ENCODE data around the gene SLC26A1.

SLC26A1 gene

DNA sequence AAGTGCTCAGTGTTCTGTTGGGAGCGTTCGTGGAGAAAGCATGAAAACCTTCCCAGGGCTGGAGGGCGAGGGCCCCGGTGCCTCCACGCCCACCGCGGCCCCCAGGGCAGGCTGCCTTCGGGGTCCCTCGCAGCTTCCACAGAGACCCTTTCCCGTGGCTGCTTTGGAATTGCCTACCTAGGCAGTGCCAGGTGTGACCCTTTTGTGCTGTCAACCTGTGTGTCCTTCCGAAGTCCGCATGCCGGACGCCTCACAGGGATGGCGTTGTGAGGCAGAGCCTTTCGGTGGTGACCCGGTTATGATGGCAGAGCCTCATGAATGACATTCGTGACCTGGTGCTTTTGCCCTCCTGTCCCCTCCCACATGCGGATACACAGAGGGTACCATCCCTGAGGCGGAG lies 43.5 kb downstream of the SLC26A1 start:
- no peak for TF ChIP-seq SIN3A (IDR thresholded peaks at IDR 0.05; ENCODE audit: borderline replicate concordance, insufficient read depth, low read length)
- TF ChIP-seq, protein P1, sequence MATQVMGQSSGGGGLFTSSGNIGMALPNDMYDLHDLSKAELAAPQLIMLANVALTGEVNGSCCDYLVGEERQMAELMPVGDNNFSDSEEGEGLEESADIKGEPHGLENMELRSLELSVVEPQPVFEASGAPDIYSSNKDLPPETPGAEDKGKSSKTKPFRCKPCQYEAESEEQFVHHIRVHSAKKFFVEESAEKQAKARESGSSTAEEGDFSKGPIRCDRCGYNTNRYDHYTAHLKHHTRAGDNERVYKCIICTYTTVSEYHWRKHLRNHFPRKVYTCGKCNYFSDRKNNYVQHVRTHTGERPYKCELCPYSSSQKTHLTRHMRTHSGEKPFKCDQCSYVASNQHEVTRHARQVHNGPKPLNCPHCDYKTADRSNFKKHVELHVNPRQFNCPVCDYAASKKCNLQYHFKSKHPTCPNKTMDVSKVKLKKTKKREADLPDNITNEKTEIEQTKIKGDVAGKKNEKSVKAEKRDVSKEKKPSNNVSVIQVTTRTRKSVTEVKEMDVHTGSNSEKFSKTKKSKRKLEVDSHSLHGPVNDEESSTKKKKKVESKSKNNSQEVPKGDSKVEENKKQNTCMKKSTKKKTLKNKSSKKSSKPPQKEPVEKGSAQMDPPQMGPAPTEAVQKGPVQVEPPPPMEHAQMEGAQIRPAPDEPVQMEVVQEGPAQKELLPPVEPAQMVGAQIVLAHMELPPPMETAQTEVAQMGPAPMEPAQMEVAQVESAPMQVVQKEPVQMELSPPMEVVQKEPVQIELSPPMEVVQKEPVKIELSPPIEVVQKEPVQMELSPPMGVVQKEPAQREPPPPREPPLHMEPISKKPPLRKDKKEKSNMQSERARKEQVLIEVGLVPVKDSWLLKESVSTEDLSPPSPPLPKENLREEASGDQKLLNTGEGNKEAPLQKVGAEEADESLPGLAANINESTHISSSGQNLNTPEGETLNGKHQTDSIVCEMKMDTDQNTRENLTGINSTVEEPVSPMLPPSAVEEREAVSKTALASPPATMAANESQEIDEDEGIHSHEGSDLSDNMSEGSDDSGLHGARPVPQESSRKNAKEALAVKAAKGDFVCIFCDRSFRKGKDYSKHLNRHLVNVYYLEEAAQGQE (IDR thresholded peaks at IDR 0.05; ENCODE audit: insufficient read depth in 1 of 2, low read depth in 2 of 2, low read length in 2 of 2): no peak
- TF ChIP-seq TAF1 (IDR thresholded peaks at IDR 0.05; ENCODE audit: borderline replicate concordance, insufficient read depth, low read length): no peak
- TF ChIP-seq FOXP2 (optimal IDR thresholded peaks at IDR 0.05; ENCODE audit: borderline replicate concordance, extremely low read depth, extremely low read length, insufficient read depth): no peak
- TF ChIP-seq POLR2AphosphoS5 (IDR thresholded peaks at IDR 0.05; ENCODE audit: low read depth, low read length): no peak

DNA sequence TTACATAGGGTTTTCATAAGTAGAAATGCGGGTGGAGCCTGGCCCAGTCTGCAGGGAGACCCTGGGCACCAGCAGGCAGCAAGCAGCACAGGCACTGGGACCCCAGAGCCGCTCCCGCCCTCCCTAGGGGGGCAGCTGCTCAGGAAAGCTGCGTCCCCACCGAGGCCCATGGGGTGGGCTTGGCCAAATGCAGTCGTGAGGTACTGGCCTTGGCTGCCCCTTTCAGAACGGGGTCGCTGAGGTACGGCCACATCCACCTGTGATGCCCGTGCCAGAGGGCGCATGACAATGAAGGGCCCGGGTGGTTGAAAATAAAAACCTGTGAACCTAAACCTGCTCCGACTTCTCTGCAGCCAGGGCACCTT lies 44.3 kb downstream of the SLC26A1 start:
- TF ChIP-seq POLR2AphosphoS5 (IDR thresholded peaks at IDR 0.05; ENCODE audit: low read depth, low read length): no peak
- no peak for TF ChIP-seq SIN3A (IDR thresholded peaks at IDR 0.05; ENCODE audit: borderline replicate concordance, insufficient read depth, low read length)
- TF ChIP-seq FOXP2 (optimal IDR thresholded peaks at IDR 0.05; ENCODE audit: borderline replicate concordance, extremely low read depth, extremely low read length, insufficient read depth): no peak
- TF ChIP-seq TAF1 (IDR thresholded peaks at IDR 0.05; ENCODE audit: borderline replicate concordance, insufficient read depth, low read length): no peak

DNA sequence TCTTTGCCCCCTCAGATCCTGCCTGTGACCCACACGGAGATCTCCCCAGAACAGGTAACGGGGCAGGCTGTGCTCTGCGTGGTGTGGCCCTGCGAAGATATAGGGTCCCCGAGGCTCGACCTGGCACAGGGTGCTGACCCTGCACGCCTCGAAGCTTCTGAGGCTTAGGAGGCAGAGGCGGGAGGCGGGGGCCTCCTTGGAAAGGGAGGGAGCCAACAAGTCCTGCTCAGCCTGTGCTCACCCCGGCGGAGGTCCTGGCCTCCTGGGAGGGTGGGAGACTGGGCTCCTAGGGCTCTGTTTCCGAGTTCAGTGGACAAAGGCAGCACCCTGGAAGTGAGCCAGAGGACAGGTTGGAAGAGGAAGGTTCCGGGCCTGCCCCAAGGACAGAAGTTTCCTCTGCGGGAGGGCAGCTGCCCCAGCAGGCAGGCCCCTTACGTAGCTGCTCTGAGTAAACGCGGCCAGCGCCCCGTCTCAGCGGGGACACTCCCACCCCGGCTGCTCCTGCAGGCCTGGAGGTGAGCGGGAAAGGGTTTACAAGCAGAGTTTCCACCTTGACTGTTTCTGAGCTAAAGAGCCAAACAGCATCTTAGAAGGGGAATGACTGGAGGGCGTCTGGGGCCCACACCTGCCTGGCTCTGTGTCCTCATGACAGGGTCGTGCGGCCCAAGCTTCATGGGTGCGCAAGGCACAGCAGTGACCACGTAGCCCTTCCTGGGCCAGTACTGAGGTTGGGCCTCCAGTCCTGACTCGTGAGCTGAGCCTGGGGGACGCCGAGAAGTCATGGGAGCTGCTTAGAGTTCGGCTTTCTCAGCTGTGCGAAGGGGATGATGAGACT lies 44.9 kb downstream of the SLC26A1 start:
- TF ChIP-seq TAF1 (IDR thresholded peaks at IDR 0.05; ENCODE audit: borderline replicate concordance, insufficient read depth, low read length) (no peak), FOXP2 (optimal IDR thresholded peaks at IDR 0.05; ENCODE audit: borderline replicate concordance, extremely low read depth, extremely low read length, insufficient read depth) (no peak)

DNA sequence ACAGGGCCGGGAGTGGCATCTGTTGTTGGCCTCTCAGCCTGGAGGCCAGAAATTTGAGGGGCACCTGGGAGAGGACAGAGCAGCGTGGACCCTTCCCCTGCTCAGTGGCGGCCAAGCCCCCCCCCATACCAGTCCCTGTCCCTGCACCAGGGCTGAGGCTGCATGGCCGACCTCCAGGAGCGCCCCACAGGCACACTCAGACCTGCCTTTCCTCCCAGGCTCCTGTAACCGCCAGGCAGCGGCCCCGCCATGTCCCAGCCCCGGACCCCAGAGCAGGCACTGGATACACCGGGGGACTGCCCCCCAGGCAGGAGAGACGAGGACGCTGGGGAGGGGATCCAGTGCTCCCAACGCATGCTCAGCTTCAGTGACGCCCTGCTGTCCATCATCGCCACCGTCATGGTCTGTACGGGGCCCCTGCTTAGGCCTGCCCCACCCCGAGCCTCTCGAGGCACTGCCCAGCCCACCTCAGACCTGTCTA lies 45.7 kb downstream of the SLC26A1 start:
- TF ChIP-seq FOXP2 (optimal IDR thresholded peaks at IDR 0.05; ENCODE audit: borderline replicate concordance, extremely low read depth, extremely low read length, insufficient read depth): no peak
- no peak for TF ChIP-seq SIN3A (IDR thresholded peaks at IDR 0.05; ENCODE audit: borderline replicate concordance, insufficient read depth, low read length)
- no peak for TF ChIP-seq TAF1 (IDR thresholded peaks at IDR 0.05; ENCODE audit: borderline replicate concordance, insufficient read depth, low read length)
- TF ChIP-seq, protein P1 (IDR thresholded peaks at IDR 0.05; ENCODE audit: insufficient read depth in 1 of 2, low read depth in 2 of 2, low read length in 2 of 2): no peak
- TF ChIP-seq POLR2AphosphoS5 (IDR thresholded peaks at IDR 0.05; ENCODE audit: low read depth, low read length): no peak

DNA sequence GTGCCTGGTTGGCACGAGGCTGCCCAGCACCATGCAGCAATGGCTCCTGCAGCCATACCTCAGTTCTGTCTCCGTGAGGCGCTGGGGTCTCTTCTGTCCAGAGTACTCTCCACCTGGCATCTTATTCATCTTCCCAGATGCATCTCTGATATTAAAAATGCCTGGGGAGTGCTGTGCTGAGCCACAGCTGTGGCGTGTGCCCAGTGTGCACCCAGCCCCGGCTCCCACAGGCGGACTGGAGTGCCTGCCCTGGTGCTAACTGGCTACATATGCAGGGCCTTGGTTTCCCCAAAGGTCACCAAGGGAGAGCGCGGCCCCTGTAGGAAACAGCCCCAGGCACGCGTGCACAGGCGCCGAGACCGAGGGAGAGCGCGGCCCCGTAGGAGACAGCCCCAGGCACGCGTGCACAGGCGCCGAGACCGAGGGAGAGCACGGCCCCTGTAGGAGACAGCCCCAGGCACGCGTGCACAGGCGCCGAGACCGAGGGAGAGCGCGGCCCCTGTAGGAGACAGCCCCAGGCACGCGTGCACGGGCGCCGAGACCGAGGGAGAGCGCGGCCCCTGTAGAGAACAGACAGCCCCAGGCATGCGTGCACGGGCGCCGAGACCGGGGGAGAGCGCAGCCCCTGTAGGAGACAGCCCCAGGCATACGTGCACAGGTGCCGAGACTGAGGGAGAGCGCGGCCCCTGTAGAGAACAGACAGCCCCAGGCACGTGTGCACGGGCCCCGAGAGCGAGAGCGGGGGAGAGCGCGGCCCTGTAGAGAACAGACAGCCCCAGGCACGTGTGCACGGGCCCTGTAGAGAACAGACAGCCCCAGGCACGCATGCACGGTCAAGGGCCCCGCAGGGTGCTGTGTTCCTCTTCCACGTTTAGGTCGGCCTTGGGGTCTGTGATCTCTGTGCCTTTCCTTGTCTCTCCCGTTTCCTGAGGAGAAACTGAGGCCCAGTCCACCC lies 46.4 kb downstream of the SLC26A1 start:
- TF ChIP-seq, protein P1 (IDR thresholded peaks at IDR 0.05; ENCODE audit: insufficient read depth in 1 of 2, low read depth in 2 of 2, low read length in 2 of 2): no peak
- TF ChIP-seq TAF1 (IDR thresholded peaks at IDR 0.05; ENCODE audit: borderline replicate concordance, insufficient read depth, low read length) (no peak), POLR2AphosphoS5 (IDR thresholded peaks at IDR 0.05; ENCODE audit: low read depth, low read length) (no peak), FOXP2 (optimal IDR thresholded peaks at IDR 0.05; ENCODE audit: borderline replicate concordance, extremely low read depth, extremely low read length, insufficient read depth) (no peak), SIN3A (IDR thresholded peaks at IDR 0.05; ENCODE audit: borderline replicate concordance, insufficient read depth, low read length) (no peak)

All from PFSK-1 (cell line).